ENCODE results near the gene MRPL33. TPM values are rescaled to one million over a fixed set of nuclear protein-coding genes. Genes with fewer than 3 reads are reported as not detected.

The MRPL33 gene
- total RNA-seq, 1 donor from 2014 or later: 54.6 TPM

DNA sequence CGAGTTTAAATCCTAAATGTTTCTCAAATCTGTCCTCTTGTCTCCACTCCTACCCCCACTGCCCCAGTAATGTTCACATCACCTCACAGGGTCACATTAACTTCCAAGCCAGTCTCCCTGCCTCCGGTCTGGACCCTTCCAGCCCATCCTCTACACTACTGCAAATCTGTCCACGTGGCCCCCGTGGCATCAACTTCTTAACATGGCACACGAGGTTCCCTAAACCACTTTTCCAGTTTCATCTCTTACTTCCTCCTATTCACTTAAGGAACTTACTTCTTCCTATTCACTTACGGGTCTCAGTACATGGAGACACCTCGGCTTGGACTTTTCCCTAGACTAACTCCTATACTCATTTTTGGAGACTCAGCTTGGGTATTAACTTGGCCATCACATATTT is 27.0 kb downstream of the MRPL33 start:
- Mint-ChIP-seq H3K4me3 (no peak overlapping the region), H3K4me1 (ENCODE audit: unreplicated experiment) (peaks cover 7% of the 10 kb centered on the region), H3K27ac (peak overlapping the region; percentile 93), H3K27me3 (no peaks in the 10 kb centered on the region), H3K9me3 (no peaks in the 10 kb centered on the region), H3K36me3 (peaks cover 5% of the 10 kb centered on the region)
- no peak for DNase-seq (ENCODE audit: extremely low spot score, unreplicated experiment)
- TF ChIP-seq, protein P1, sequence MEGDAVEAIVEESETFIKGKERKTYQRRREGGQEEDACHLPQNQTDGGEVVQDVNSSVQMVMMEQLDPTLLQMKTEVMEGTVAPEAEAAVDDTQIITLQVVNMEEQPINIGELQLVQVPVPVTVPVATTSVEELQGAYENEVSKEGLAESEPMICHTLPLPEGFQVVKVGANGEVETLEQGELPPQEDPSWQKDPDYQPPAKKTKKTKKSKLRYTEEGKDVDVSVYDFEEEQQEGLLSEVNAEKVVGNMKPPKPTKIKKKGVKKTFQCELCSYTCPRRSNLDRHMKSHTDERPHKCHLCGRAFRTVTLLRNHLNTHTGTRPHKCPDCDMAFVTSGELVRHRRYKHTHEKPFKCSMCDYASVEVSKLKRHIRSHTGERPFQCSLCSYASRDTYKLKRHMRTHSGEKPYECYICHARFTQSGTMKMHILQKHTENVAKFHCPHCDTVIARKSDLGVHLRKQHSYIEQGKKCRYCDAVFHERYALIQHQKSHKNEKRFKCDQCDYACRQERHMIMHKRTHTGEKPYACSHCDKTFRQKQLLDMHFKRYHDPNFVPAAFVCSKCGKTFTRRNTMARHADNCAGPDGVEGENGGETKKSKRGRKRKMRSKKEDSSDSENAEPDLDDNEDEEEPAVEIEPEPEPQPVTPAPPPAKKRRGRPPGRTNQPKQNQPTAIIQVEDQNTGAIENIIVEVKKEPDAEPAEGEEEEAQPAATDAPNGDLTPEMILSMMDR (conservative IDR thresholded peaks at IDR 0.05): no peak

DNA sequence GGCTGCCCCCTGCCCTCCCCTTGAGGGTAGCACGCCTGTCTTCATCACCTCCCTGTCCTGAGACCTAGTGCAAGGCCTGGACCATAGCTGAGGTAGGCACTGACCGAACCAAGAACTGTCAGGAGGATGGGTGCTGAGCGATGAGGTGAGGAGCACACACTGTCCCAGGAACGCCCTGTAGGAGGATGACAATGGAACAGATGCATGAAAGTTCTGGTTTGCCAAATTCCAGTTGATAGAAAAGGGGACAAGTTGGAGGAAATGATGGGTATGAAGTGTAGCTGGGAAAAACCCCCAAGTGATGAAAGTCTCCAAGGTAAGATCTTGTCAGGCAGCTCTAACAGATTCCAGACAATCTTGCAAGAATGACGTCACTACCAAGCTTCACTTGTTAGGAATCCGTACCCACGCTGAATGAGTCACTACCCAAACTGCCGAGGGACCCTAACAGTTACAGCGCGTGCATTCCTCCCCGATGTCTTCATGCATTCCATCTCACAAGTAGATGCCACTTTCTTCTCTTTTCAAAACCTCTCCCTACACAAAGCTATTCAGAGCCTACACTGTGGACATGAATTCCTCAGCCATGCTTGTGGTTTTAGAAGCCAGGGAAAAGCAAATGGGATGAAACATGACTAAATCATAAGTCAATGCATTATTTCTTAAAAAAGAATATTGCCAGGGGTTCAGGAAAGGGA is 27.6 kb downstream of the MRPL33 start:
- DNase-seq (ENCODE audit: extremely low spot score, unreplicated experiment): peak; percentile 47
- Mint-ChIP-seq H3K4me3 (no peak overlapping the region), H3K36me3 (peaks cover 5% of the 10 kb centered on the region), H3K4me1 (ENCODE audit: unreplicated experiment) (peaks cover 7% of the 10 kb centered on the region), H3K27me3 (no peaks in the 10 kb centered on the region), H3K9me3 (no peaks in the 10 kb centered on the region), H3K27ac (peak overlapping the region; percentile 93)
- TF ChIP-seq, protein P1 (conservative IDR thresholded peaks at IDR 0.05): no peak

DNA sequence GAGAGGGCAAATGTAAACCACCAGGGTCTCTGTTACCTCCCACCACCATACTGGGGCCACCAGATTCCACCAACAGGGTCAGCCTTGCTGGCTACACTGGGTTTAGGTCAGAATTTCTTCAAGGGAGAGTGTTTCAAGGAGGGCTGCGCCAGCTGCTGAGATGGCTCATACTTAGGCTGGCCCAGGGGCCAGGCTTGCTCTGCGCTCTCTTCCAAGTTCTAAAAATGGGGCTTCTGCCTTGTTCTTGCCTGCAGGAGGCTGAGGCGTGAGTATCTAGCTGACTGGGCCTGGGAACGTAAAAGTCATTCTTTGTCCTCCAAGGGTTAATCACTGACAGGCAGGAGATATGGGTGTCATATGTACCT is 28.1 kb downstream of the MRPL33 start:
- Mint-ChIP-seq H3K4me3 (no peak overlapping the region), H3K9me3 (no peaks in the 10 kb centered on the region), H3K36me3 (peaks cover 5% of the 10 kb centered on the region), H3K4me1 (ENCODE audit: unreplicated experiment) (peaks cover 7% of the 10 kb centered on the region), H3K27ac (peak overlapping the region; percentile 93), H3K27me3 (no peaks in the 10 kb centered on the region)
- TF ChIP-seq, protein P1 (conservative IDR thresholded peaks at IDR 0.05): no peak
- DNase-seq (ENCODE audit: extremely low spot score, unreplicated experiment): no peak

DNA sequence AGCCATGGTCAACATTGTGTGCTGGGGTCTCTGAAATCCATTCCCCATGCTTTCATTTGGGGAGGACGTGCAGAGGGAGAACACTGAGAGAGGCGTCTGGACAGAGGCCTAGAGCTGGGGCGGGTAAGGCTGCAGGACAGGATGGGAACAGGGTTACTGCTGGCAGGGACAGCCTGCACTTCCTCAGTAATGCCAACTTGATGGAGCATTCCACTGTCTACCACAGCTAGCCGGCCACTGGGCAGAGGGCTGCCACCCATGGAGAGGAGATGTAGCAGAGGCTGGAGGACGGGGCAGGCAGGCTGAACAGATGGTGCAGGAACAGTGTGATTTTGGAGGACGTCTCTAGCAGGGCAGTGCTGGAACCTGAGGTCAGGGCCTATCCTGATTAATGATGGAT is 29.3 kb downstream of the MRPL33 start:
- Mint-ChIP-seq H3K27me3 (no peaks in the 10 kb centered on the region), H3K9me3 (no peaks in the 10 kb centered on the region), H3K4me3 (no peak overlapping the region), H3K36me3 (peaks cover 2% of the 10 kb centered on the region), H3K27ac (peak overlapping the region; percentile 48), H3K4me1 (ENCODE audit: unreplicated experiment) (peaks cover 7% of the 10 kb centered on the region)
- TF ChIP-seq, protein P1 (conservative IDR thresholded peaks at IDR 0.05): no peak
- DNase-seq (ENCODE audit: extremely low spot score, unreplicated experiment): no peak

DNA sequence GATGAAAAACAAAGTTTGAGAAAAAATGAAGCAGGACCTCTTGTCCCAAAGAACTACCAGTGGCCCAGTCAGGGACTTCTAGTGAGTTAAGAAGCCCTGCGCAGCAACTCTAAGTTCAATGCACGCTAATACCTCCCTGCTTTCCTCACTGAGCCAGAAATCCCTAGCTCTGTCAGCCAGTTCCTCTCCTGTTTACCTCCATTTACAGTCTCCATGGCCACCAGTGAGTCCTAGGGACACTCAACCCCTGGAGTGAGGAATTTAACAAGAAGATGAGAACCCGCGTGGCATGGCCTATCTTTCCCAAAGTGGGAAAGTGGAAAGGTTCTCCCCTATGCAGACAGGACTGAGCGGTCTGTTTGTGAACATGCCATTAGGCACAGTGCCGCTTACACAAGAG is 31.0 kb downstream of the MRPL33 start:
- DNase-seq (ENCODE audit: extremely low spot score, unreplicated experiment): no peak
- H3K9me3 Mint-ChIP-seq: no peaks in the 10 kb centered on the region
- H3K4me1 Mint-ChIP-seq (ENCODE audit: unreplicated experiment): peaks cover 7% of the 10 kb centered on the region
- no peak overlapping the region for H3K4me3 Mint-ChIP-seq
- H3K27ac Mint-ChIP-seq: no peak overlapping the region
- H3K36me3 Mint-ChIP-seq: no peaks in the 10 kb centered on the region
- TF ChIP-seq, protein P1 (conservative IDR thresholded peaks at IDR 0.05): no peak
- H3K27me3 Mint-ChIP-seq: no peaks in the 10 kb centered on the region
